SK-MEL-5 (cell line): ENCODE results near the gene CLCA1. TPM values are rescaled to one million over a fixed set of nuclear protein-coding genes. Genes with fewer than 3 reads are reported as not detected.

Experiments
- DNase-seq: peaks from one replicate; pipeline ENCODE4 v3.0.0-alpha.2; 2016; ENCODE audit warnings: low read depth, low spot score
- in situ Hi-C: cut with HindIII; loops from 2 replicates; pipeline ENCODE4 v1.10.0; 2016; ENCODE audit warnings: low sequenced_read_pairs, high pct_unique_total_duplicates, low pct_unique_long_range_greater_than_20kb
- total RNA-seq: library from RNA; depleted of rRNA; stranded (reverse); fragments of >200 nt; shearing (Covaris generic); gene quantifications from 2 replicates; pipeline ENCODE4 v1.2.3, GENCODE V29; 2014

Gene CLCA1
- total RNA-seq, 1 experiment from 2014 or later, result not detected

GRCh38 chr1:86450847-86451246 lies 17.9 kb upstream of the CLCA1 start:
- in situ Hi-C loops, result no loop called here
- DNase-seq, result no peak

- DNase-seq, result no peak
- in situ Hi-C loops, result no loop called here
Measured at GRCh38 chr1:86453664-86454063, 15.1 kb upstream of the CLCA1 start.

- no peak for DNase-seq
- in situ Hi-C loops, result no loop called here
Measured at GRCh38 chr1:86455073-86455472, 13.7 kb upstream of the CLCA1 start.

GRCh38 chr1:86460998-86461397 lies 7.7 kb upstream of the CLCA1 start:
- no peak for DNase-seq
- in situ Hi-C loops, result no loop called here

- in situ Hi-C loops, result no loop called here
- DNase-seq, result no peak
Measured at GRCh38 chr1:86461482-86461881, 7.2 kb upstream of the CLCA1 start.

GRCh38 chr1:86464819-86465218 lies 3.9 kb upstream of the CLCA1 start:
- no peak for DNase-seq
- in situ Hi-C loops, result no loop called here

- in situ Hi-C loops, result no loop called here
- DNase-seq, result no peak
Measured at GRCh38 chr1:86466109-86466844, 2.5 kb upstream of the CLCA1 start.

GRCh38 chr1:86466986-86467385 lies 1.7 kb upstream of the CLCA1 start:
- no peak for DNase-seq
- in situ Hi-C loops, result no loop called here

- no peak for DNase-seq
- in situ Hi-C loops, result no loop called here
Measured at GRCh38 chr1:86470859-86471258, 2.1 kb downstream of the CLCA1 start.

- DNase-seq, result no peak
- in situ Hi-C loops, result no loop called here
Measured at GRCh38 chr1:86471291-86471690, 2.6 kb downstream of the CLCA1 start.

GRCh38 chr1:86472152-86472551 lies 3.4 kb downstream of the CLCA1 start:
- DNase-seq, result no peak
- in situ Hi-C loops, result no loop called here

- in situ Hi-C loops, result no loop called here
- no peak for DNase-seq
Measured at GRCh38 chr1:86472767-86473166, 4.0 kb downstream of the CLCA1 start.

- in situ Hi-C loops, result no loop called here
- DNase-seq, result no peak
Measured at GRCh38 chr1:86477256-86477655, 8.5 kb downstream of the CLCA1 start.

GRCh38 chr1:86477682-86478081 lies 9.0 kb downstream of the CLCA1 start:
- no peak for DNase-seq
- in situ Hi-C loops, result no loop called here

- in situ Hi-C loops, result no loop called here
- DNase-seq, result no peak
Measured at GRCh38 chr1:86478416-86479156, 9.9 kb downstream of the CLCA1 start.

- in situ Hi-C loops, result no loop called here
- no peak for DNase-seq
Measured at GRCh38 chr1:86481966-86482365, 13.2 kb downstream of the CLCA1 start.

GRCh38 chr1:86487131-86487810 lies 18.5 kb downstream of the CLCA1 start:
- DNase-seq, result peak; percentile 74
- in situ Hi-C loops, result no loop called here

GRCh38 chr1:86487811-86488141 lies 19.0 kb downstream of the CLCA1 start:
- DNase-seq, result no peak
- in situ Hi-C loops, result no loop called here
